HepG2 (cell line): ENCODE results near the gene ARHGEF4. TPM values are rescaled to one million over a fixed set of nuclear protein-coding genes. Genes with fewer than 3 reads are reported as not detected.

Source experiments
- AGO1 ChIP-seq: fragments of 200-400 bp; formaldehyde crosslinking; IDR thresholded peaks from 2 replicates; pipeline ENCODE4 v1.6.1; 2017; ENCODE audit warnings: mild to moderate bottlenecking, low read depth, low read length, moderate library complexity; ENCODE audit not compliant: poor library complexity, severe bottlenecking
- ARNT ChIP-seq: fragments of 450-650 bp; IDR thresholded peaks from 2 replicates; pipeline ENCODE4 v1.6.1; 2017
- FOXC1 ChIP-seq: sonication (generic); formaldehyde crosslinking; IDR thresholded peaks from 2 replicates; pipeline ENCODE4 v1.8.0; 2022; ENCODE audit warnings: mild to moderate bottlenecking, missing genetic modification reagents, borderline replicate concordance
- IKZF1 ChIP-seq: fragments of 450-650 bp; IDR thresholded peaks from 2 replicates; pipeline ENCODE4 v1.7.1; 2016
- KAT8 ChIP-seq: IDR thresholded peaks from 2 replicates; pipeline ENCODE4 v1.6.1; 2016; ENCODE audit warnings: missing genetic modification reagents, missing compliant biosample characterization
- KDM3A ChIP-seq: IDR thresholded peaks from 2 replicates; pipeline ENCODE4 v1.6.1; 2018; ENCODE audit warnings: low read depth, missing compliant biosample characterization
- MTF2 ChIP-seq: sonication (generic); formaldehyde crosslinking; IDR thresholded peaks from 2 replicates; pipeline ENCODE4 v1.5.0; 2020; ENCODE audit warnings: missing genetic modification reagents, borderline replicate concordance
- RORA ChIP-seq: sonication (generic); formaldehyde crosslinking; IDR thresholded peaks from 2 replicates; pipeline ENCODE4 v1.5.0; 2020; ENCODE audit warnings: mild to moderate bottlenecking, missing genetic modification reagents, moderate library complexity
- RXRB ChIP-seq: IDR thresholded peaks from 2 replicates; pipeline ENCODE4 v1.6.1; 2016; ENCODE audit warnings: borderline replicate concordance, missing genetic modification reagents, missing compliant biosample characterization
- SALL1 ChIP-seq: sonication (generic); formaldehyde crosslinking; IDR thresholded peaks from 2 replicates; pipeline ENCODE4 v1.8.0; 2022; ENCODE audit warnings: mild to moderate bottlenecking, missing genetic modification reagents
- TEAD3 ChIP-seq: optimal IDR thresholded peaks from 2 replicates; pipeline ENCODE3; 2016; ENCODE audit warnings: borderline replicate concordance
- YEATS4 ChIP-seq: sonication (generic); formaldehyde crosslinking; IDR thresholded peaks from 2 replicates; pipeline ENCODE4 v1.4.0; 2020; ENCODE audit warnings: missing genetic modification reagents, borderline replicate concordance
- YY1 ChIP-seq: IDR thresholded peaks from 2 replicates; pipeline ENCODE4 v1.6.1; 2011; ENCODE audit warnings: low read length, low read depth, moderate library complexity, mild to moderate bottlenecking; ENCODE audit not compliant: insufficient read depth, insufficient replicate concordance
- ZNF329 ChIP-seq: sonication (generic); formaldehyde crosslinking; IDR thresholded peaks from 2 replicates; pipeline ENCODE4 v1.9.0; 2021; ENCODE audit warnings: low read depth, mild to moderate bottlenecking, missing genetic modification reagents
- ZNF546 ChIP-seq: sonication (generic); formaldehyde crosslinking; conservative IDR thresholded peaks from 2 replicates; pipeline ENCODE4 v1.8.1; 2023; ENCODE audit warnings: mild to moderate bottlenecking, missing genetic modification reagents
- ZNF562 ChIP-seq: sonication (generic); formaldehyde crosslinking; IDR thresholded peaks from 2 replicates; pipeline ENCODE4 v1.8.0; 2022; ENCODE audit warnings: missing genetic modification reagents, borderline replicate concordance
- ZNF780A ChIP-seq: sonication (generic); formaldehyde crosslinking; IDR thresholded peaks from 2 replicates; pipeline ENCODE4 v1.8.0; 2022; ENCODE audit warnings: mild to moderate bottlenecking, missing genetic modification reagents, moderate library complexity
- ZSCAN31 ChIP-seq: sonication (generic); formaldehyde crosslinking; IDR thresholded peaks from 2 replicates; pipeline ENCODE4 v1.5.0; 2020; ENCODE audit warnings: low read depth, mild to moderate bottlenecking, missing genetic modification reagents
- polyA plus RNA-seq, 8 experiments: library from polyadenylated mRNA; depleted of rRNA in 3 of 8; stranded (reverse) in 7 of 8; unstranded in 1 of 8; fragments of >200 nt; fragmentation: Illumina TruSeq in 4 of 8; extraction: Trizol in 4 of 8; gene quantifications; 2 replicates each; pipeline versions ENCODE4 v1.2.1 to v1.2.3, GENCODE V29; 2011 to 2016; ENCODE audit warnings: low read depth in 4 of 8, missing spikeins in 1 of 8, mixed read lengths in 1 of 8; ENCODE audit not compliant: insufficient read depth in 1 of 8
- total RNA-seq, 5 experiments: library from RNA; depleted of rRNA; stranded (reverse); fragments of >200 nt; fragmentation: Illumina TruSeq; extraction: Trizol; gene quantifications; 2 replicates each; pipeline ENCODE4 v1.2.3, GENCODE V29; 2016; ENCODE audit warnings: low read depth in 1 of 5
- TF ChIP-seq, protein P1 (sequence below): sonication (generic); formaldehyde crosslinking; IDR thresholded peaks from 2 replicates; pipeline ENCODE4 v1.5.0; 2020; ENCODE audit warnings: mild to moderate bottlenecking, low read depth, missing genetic modification reagents, borderline replicate concordance
- TF ChIP-seq, protein P2 (sequence below): IDR thresholded peaks from 2 replicates; pipeline ENCODE4 v1.6.1; 2016; ENCODE audit warnings: missing biosample characterization, missing genetic modification reagents, low read depth
- TF ChIP-seq, protein P3 (sequence below): IDR thresholded peaks from 2 replicates; pipeline ENCODE4 v1.6.1; 2016; ENCODE audit warnings: low read depth, missing genetic modification reagents, missing compliant biosample characterization
- TF ChIP-seq, protein P4 (sequence below): IDR thresholded peaks from 2 replicates; pipeline ENCODE4 v1.6.1; 2016; ENCODE audit warnings: low read depth, borderline replicate concordance

ARHGEF4 gene
- total and polyA plus RNA-seq, 2 of the 13 experiments (the other 11 are each of a cell fraction or from before 2014, with no cell fraction given): 0.11 to 0.13 TPM

DNA sequence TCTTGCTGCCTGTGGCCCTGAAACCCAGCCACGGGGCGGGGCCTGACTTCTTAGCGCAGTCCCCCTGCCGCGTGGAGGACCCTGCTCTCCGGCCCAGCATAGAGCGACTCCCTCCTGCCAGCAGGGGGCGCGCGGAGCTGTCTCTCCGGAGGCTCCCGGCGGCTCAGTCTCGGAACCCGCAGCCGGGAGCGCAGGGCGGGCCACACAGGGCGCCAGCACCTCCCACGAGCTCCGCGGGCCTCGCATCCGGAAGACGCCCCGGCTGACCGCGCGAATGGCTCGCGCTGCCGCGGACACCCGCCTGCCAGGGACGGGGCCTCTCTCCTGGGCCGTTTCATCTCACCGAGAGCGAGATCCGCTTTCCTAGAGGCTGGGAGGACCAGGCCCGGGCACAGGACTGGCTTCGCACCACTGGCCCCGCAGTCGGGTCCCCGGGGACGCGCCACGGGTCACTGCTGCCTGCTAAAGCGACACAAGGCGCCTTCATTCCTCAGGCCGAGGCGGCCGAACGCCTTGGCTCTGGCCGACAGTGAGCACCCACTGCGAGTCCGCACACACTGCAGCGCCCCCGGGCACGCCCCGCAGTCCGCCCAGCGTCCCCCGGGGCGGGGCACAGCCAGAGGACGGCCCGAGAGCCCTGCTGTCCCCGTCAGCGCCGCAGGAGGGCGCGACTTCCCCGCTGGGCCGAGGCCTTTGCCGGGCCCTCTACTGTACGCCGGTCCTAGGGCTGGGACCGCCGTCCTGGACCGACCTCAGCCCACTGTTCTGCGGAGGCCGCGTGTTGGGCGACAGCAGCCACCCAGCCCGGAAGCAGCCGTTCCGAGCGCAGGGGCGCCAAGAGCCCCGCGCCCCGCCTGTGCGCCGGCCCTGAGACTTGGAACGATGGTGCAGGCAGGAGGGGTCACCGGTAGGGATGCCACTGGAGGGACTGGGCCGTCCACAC, 39.0 kb upstream of the ARHGEF4 start (continued):
- TF ChIP-seq, protein P1, sequence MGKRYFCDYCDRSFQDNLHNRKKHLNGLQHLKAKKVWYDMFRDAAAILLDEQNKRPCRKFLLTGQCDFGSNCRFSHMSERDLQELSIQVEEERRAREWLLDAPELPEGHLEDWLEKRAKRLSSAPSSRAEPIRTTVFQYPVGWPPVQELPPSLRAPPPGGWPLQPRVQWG: no peak
- TF ChIP-seq TEAD3 (CRISPR knock-in tag) (no peak), RXRB (CRISPR knock-in tag) (0 out of 2 replicates have a peak, but pooled peaks have one; percentile 24), ZNF329 (CRISPR knock-in tag) (peak; percentile 37; the same call in 1 of the 2 replicates), FOXC1 (CRISPR knock-in tag) (peak; percentile 98), ZSCAN31 (peak; percentile 60; the same call in 1 of the 2 replicates), YY1 (peak; percentile 73), ZNF546 (peak; percentile 63; the same call in 1 of the 2 replicates), KDM3A (CRISPR knock-in tag) (peak; percentile 52; the same call in 1 of the 2 replicates), ARNT (no peak), YEATS4 (CRISPR knock-in tag) (peak; percentile 68), ZNF780A (no peak), MTF2 (peak; percentile 100), ZNF562 (CRISPR knock-in tag) (no peak), SALL1 (CRISPR knock-in tag) (peak; percentile 58; the same call in 1 of the 2 replicates), RORA (no peak), KAT8 (CRISPR knock-in tag) (no peak; the same call in 1 of the 2 replicates), IKZF1 (no peak), AGO1 (no peak)
- TF ChIP-seq, protein P2, sequence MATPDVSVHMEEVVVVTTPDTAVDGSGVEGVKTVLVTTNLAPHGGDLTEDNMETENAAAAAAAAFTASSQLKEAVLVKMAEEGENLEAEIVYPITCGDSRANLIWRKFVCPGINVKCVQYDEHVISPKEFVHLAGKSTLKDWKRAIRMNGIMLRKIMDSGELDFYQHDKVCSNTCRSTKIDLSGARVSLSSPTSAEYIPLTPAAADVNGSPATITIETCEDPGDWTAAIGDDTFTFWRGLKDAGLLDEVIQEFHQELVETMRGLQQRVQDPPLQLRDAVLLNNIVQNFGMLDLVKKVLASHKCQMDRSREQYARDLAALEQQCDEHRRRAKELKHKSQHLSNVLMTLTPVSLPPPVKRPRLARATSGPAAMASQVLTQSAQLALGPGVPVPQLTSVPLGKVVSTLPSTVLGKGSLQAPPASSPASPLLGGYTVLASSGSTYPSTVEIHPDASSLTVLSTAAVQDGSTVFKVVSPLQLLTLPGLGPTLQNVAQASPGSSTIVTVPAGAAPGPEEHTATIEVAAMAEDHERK: no peak
- TF ChIP-seq, protein P3, sequence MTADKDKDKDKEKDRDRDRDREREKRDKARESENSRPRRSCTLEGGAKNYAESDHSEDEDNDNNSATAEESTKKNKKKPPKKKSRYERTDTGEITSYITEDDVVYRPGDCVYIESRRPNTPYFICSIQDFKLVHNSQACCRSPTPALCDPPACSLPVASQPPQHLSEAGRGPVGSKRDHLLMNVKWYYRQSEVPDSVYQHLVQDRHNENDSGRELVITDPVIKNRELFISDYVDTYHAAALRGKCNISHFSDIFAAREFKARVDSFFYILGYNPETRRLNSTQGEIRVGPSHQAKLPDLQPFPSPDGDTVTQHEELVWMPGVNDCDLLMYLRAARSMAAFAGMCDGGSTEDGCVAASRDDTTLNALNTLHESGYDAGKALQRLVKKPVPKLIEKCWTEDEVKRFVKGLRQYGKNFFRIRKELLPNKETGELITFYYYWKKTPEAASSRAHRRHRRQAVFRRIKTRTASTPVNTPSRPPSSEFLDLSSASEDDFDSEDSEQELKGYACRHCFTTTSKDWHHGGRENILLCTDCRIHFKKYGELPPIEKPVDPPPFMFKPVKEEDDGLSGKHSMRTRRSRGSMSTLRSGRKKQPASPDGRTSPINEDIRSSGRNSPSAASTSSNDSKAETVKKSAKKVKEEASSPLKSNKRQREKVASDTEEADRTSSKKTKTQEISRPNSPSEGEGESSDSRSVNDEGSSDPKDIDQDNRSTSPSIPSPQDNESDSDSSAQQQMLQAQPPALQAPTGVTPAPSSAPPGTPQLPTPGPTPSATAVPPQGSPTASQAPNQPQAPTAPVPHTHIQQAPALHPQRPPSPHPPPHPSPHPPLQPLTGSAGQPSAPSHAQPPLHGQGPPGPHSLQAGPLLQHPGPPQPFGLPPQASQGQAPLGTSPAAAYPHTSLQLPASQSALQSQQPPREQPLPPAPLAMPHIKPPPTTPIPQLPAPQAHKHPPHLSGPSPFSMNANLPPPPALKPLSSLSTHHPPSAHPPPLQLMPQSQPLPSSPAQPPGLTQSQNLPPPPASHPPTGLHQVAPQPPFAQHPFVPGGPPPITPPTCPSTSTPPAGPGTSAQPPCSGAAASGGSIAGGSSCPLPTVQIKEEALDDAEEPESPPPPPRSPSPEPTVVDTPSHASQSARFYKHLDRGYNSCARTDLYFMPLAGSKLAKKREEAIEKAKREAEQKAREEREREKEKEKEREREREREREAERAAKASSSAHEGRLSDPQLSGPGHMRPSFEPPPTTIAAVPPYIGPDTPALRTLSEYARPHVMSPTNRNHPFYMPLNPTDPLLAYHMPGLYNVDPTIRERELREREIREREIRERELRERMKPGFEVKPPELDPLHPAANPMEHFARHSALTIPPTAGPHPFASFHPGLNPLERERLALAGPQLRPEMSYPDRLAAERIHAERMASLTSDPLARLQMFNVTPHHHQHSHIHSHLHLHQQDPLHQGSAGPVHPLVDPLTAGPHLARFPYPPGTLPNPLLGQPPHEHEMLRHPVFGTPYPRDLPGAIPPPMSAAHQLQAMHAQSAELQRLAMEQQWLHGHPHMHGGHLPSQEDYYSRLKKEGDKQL (CRISPR knock-in tag): 0 out of 2 replicates have a peak, but pooled peaks have one; percentile 3
- TF ChIP-seq, protein P4, sequence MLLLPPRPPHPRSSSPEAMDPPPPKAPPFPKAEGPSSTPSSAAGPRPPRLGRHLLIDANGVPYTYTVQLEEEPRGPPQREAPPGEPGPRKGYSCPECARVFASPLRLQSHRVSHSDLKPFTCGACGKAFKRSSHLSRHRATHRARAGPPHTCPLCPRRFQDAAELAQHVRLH (CRISPR knock-in tag): peak; percentile 71; the same call in 1 of the 2 replicates
